Liver (tissue), 9 donors: ENCODE data around the gene UGT2B10. TPM values are rescaled to one million over a fixed set of nuclear protein-coding genes. Genes with fewer than 3 reads are reported as not detected.
"Not testable (repeated sequence)": the region's sequence is repeated elsewhere in the genome, so short reads cannot be mapped to it uniquely, and the experiment has no call there.

ENCODE experiments used
- DNase-seq: peaks from one replicate; pipeline ENCODE4 v3.0.0-alpha.2; 2017; ENCODE audit warnings: low spot score
- H3K27ac ChIP-seq, 2 donors: one replicate each; pipeline ENCODE4 v1.7.0; 2013; ENCODE audit warnings: inconsistent platforms in 2 of 2, low read length in 2 of 2, control low read depth in 1 of 2, low read depth in 1 of 2, mild to moderate bottlenecking in 1 of 2
- H3K27me3 ChIP-seq, 4 donors: one replicate each; pipeline versions ENCODE4 v1.6.1 to v1.7.0; 2013; ENCODE audit warnings: low read length in 3 of 4, inconsistent platforms in 1 of 4, mild to moderate bottlenecking in 1 of 4, moderate library complexity in 1 of 4; ENCODE audit not compliant: control insufficient read depth in 4 of 4, insufficient read depth in 4 of 4
- H3K36me3 ChIP-seq, 4 donors: one replicate each; pipeline versions ENCODE4 v1.6.1 to v1.7.0; 2013; ENCODE audit warnings: low read length in 3 of 4, mild to moderate bottlenecking in 3 of 4, low read depth in 1 of 4, moderate library complexity in 1 of 4; ENCODE audit not compliant: control insufficient read depth in 4 of 4, insufficient read depth in 3 of 4
- H3K4me1 ChIP-seq, 4 donors: one replicate each; pipeline versions ENCODE4 v1.6.1 to v1.7.0; 2013; ENCODE audit warnings: low read length in 3 of 4, mild to moderate bottlenecking in 3 of 4, moderate library complexity in 1 of 4; ENCODE audit not compliant: control insufficient read depth in 4 of 4, insufficient read depth in 4 of 4
- H3K4me3 ChIP-seq, 3 donors: one replicate each; pipeline versions ENCODE4 v1.6.1 to v1.7.0; 2013; ENCODE audit warnings: low read length in 3 of 3, control low read depth in 1 of 3, low read depth in 1 of 3, mild to moderate bottlenecking in 1 of 3
- H3K9ac ChIP-seq, 2 donors: one replicate each; pipeline ENCODE4 v1.7.0; 2013; ENCODE audit warnings: low read length in 2 of 2, mild to moderate bottlenecking in 2 of 2, moderate library complexity in 2 of 2, control low read depth in 1 of 2, low read depth in 1 of 2
- H3K9me3 ChIP-seq, 4 donors: one replicate each; pipeline versions ENCODE4 v1.6.1 to v1.7.0; 2013; ENCODE audit warnings: low read length in 3 of 4; ENCODE audit not compliant: control insufficient read depth in 4 of 4
- EGR1 ChIP-seq, 2 donors: IDR thresholded peaks; 2 replicates each; pipeline ENCODE4 v1.6.1; 2016 to 2018; ENCODE audit warnings: antibody characterized with exemption in 2 of 2, low read depth in 2 of 2
- FOXA1 ChIP-seq: IDR thresholded peaks from 2 replicates; pipeline ENCODE4 v1.6.1; 2016; ENCODE audit warnings: antibody characterized with exemption
- FOXA2 ChIP-seq: IDR thresholded peaks from 2 replicates; pipeline ENCODE4 v1.6.1; 2016; ENCODE audit warnings: antibody characterized with exemption
- HNF4A ChIP-seq, 2 donors: conservative IDR thresholded peaks; 2 replicates each; pipeline ENCODE4 v1.6.1; 2016; ENCODE audit warnings: antibody characterized with exemption in 2 of 2, mild to moderate bottlenecking in 2 of 2
- HNF4G ChIP-seq: IDR thresholded peaks from 2 replicates; pipeline ENCODE4 v1.6.1; 2016; ENCODE audit warnings: antibody characterized with exemption
- JUND ChIP-seq, 2 donors: IDR thresholded peaks; 2 replicates each; pipeline ENCODE4 v1.6.1; 2016; ENCODE audit warnings: antibody characterized with exemption in 2 of 2
- NR2F2 ChIP-seq: IDR thresholded peaks from 2 replicates; pipeline ENCODE4 v1.6.1; 2016; ENCODE audit warnings: antibody characterized with exemption
- RAD21 ChIP-seq, 2 donors: IDR thresholded peaks; 2 replicates each; pipeline ENCODE4 v1.6.1; 2016; ENCODE audit warnings: antibody characterized with exemption in 2 of 2, mild to moderate bottlenecking in 2 of 2
- RXRA ChIP-seq, 2 donors: IDR thresholded peaks; 2 replicates each; pipeline ENCODE4 v1.6.1; 2017 to 2018; ENCODE audit warnings: antibody characterized with exemption in 2 of 2, mild to moderate bottlenecking in 1 of 2
- SP1 ChIP-seq: IDR thresholded peaks from 2 replicates; pipeline ENCODE4 v1.6.1; 2018; ENCODE audit warnings: antibody characterized with exemption, mild to moderate bottlenecking
- TAF1 ChIP-seq: conservative IDR thresholded peaks from 2 replicates; pipeline ENCODE4 v1.6.1; 2016; ENCODE audit warnings: antibody characterized with exemption, mild to moderate bottlenecking
- YY1 ChIP-seq: IDR thresholded peaks from 2 replicates; pipeline ENCODE4 v1.6.1; 2016; ENCODE audit warnings: antibody characterized with exemption, mild to moderate bottlenecking
- WGBS: extraction: QIAGEN DNeasy Blood & Tissue Kit; methylation state at CpG from one replicate; pipeline ENCODE4 v1.1.7; 2013; 5-methylcytosine and 5-hydroxymethylcytosine counted together
- polyA plus RNA-seq, 2 donors: library from polyadenylated mRNA; stranded (reverse) in 1 of 2; unstranded in 1 of 2; fragments of 200-250 nt in 1 of 2; fragments of >200 nt in 1 of 2; fragmentation: Nextera tagmentation in 1 of 2; extraction: Ambion mirVana in 1 of 2; gene quantifications; one replicate each; pipeline versions ENCODE4 v1.2.1 to v1.2.3, GENCODE V29; 2013 to 2015
- total RNA-seq, 2 donors: library from RNA; depleted of rRNA; stranded (reverse); fragments of >200 nt; gene quantifications; one replicate each; pipeline ENCODE4 v1.2.3, GENCODE V29; 2014
- TF ChIP-seq, protein P1 (sequence below): IDR thresholded peaks from 2 replicates; pipeline ENCODE4 v1.6.1; 2016; ENCODE audit warnings: antibody characterized with exemption
- TF ChIP-seq, protein P2 (sequence below): IDR thresholded peaks from 2 replicates; pipeline ENCODE4 v1.6.1; 2016; ENCODE audit warnings: antibody characterized with exemption
- TF ChIP-seq, protein P3 (sequence below): IDR thresholded peaks from 2 replicates; pipeline ENCODE4 v1.6.1; 2016; ENCODE audit warnings: antibody characterized with exemption
- TF ChIP-seq, protein P4 (sequence below): fragments of 150-350 bp; IDR thresholded peaks from 2 replicates; pipeline ENCODE4 v1.5.1; 2017; ENCODE audit warnings: improper control_type of control experiment, low read depth, low read length; ENCODE audit not compliant: missing input control
- donor health status: healthy.
- donor health status: healthy.
- donor health status: healthy.
- donor health status: healthy.
- donor health status: healthy.

The UGT2B10 gene
- total RNA-seq = 100 to 1,000 TPM; 122 to 139 TPM
- 100 to 1,000 TPM in 1 of 2 donors, 10 to 100 TPM in 1; 15.3 to 108 TPM for polyA plus RNA-seq

DNA sequence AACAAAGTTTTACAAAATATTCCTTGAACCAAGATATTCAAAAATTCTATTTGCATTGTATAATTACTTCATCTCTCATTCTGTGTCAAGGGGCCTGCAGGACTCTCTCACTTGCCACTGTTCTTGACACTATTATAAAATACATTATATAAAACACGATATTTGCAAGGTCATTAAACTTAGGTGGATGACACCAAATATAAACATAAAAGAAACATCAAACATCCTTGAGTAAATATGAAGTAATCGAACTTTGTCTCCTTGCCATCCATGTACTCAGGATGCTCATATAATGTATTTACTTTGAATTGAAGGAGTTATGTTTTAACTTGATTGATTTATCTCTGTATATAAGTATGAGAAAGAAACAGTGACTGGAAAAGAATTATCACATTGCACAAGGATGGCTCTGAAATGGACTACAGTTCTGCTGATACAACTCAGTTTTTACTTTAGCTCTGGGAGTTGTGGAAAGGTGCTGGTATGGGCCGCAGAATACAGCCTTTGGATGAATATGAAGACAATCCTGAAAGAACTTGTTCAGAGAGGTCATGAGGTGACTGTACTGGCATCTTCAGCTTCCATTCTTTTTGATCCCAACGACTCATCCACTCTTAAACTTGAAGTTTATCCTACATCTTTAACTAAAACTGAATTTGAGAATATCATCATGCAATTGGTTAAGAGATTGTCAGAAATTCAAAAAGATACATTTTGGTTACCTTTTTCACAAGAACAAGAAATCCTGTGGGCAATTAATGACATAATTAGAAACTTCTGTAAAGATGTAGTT, at the start of gene UGT2B10:
Gene UGT2B10 (plus strand): TSS at position 378 of the 793 bp plus-strand sequence. CDS start 26 bp downstream, at position 404.
- H3K36me3 ChIP-seq, DNase-seq, H3K27me3 ChIP-seq, H3K9me3 ChIP-seq: not testable (repeated sequence)
- Histone ChIP-seq H3K4me1 (peaks cover 1 to 10% (median 6%) of the 10 kb centered on the region in 4 donors), H3K9ac (peak within 1 kb of the TSS; percentile 47 to 84), H3K4me3 (peak within 1 kb of the TSS in 2 of 3 donors; percentile 29 to 60), H3K27ac (peak within 1 kb of the TSS; percentile 18 to 50)
- WGBS = 24% methylated on average over 4 of the region's 4 CpGs
- TF ChIP-seq RAD21 (IDR thresholded peaks at IDR 0.05) (peak; percentile 45 to 46), HNF4A (conservative IDR thresholded peaks at IDR 0.05) (peak; percentile 69 to 70), JUND (IDR thresholded peaks at IDR 0.05) (peak in 1 of 2 donors; percentile 21), RXRA (IDR thresholded peaks at IDR 0.05) (peak; percentile 89 to 92), FOXA2 (peak; percentile 86), YY1 (peak; percentile 37), SP1 (peak; percentile 24)
- TF ChIP-seq, protein P1, sequence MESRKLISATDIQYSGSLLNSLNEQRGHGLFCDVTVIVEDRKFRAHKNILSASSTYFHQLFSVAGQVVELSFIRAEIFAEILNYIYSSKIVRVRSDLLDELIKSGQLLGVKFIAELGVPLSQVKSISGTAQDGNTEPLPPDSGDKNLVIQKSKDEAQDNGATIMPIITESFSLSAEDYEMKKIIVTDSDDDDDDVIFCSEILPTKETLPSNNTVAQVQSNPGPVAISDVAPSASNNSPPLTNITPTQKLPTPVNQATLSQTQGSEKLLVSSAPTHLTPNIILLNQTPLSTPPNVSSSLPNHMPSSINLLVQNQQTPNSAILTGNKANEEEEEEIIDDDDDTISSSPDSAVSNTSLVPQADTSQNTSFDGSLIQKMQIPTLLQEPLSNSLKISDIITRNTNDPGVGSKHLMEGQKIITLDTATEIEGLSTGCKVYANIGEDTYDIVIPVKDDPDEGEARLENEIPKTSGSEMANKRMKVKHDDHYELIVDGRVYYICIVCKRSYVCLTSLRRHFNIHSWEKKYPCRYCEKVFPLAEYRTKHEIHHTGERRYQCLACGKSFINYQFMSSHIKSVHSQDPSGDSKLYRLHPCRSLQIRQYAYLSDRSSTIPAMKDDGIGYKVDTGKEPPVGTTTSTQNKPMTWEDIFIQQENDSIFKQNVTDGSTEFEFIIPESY = peak; percentile 38

DNA sequence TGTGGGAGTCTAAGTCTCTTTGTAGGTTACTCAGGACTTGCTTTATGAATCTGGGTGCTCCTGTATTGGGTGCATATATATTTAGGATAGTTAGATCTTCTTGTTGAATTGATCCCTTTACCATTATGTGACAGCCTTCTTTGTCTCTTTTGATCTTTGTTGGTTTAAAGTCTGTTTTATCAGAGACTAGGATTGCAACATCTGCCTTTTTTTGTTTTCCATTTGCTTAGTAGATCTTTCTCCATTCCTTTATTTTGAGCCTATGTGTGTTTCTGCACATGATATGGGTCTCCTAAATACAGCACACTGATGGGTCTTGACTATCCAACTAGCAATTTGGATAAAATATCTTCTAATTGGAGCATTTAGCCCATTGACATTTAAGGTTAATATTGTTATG, 44.0 kb upstream of the UGT2B10 start:
- not testable (repeated sequence) for H3K36me3 ChIP-seq, H3K27me3 ChIP-seq, H3K27ac ChIP-seq, H3K9ac ChIP-seq, DNase-seq, H3K4me1 ChIP-seq, H3K4me3 ChIP-seq, H3K9me3 ChIP-seq
- TF ChIP-seq YY1 (peak; percentile 23), HNF4A (conservative IDR thresholded peaks at IDR 0.05) (peak; percentile 33 to 41)

DNA sequence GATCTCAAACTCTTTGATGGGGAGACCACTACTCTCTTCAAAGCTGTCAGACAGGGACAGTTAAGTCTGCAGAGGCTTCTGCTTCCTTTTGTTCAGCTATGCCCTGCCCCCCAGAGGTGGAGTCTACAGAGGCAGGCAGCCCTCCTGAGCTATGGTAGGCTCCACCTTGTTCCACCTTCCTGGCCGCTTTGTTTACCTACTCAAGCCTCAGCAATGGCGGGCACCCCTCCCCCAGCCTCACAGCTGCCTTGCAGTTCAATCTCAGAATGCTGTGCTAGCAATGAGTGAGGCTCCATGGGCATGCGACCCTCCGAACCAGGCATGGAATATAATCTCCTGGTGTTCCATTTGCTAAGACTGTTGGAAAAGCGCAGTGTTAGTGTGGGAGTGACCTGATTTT, 42.1 kb upstream of the UGT2B10 start:
- WGBS = 74% methylated on average over 5 of the region's 5 CpGs
- no peak for TF ChIP-seq FOXA1
- TF ChIP-seq HNF4A (conservative IDR thresholded peaks at IDR 0.05) = no peak
- TF ChIP-seq TAF1 = no peak
- TF ChIP-seq NR2F2 = no peak
- no peak for TF ChIP-seq RAD21 (IDR thresholded peaks at IDR 0.05)
- no peak for TF ChIP-seq JUND (IDR thresholded peaks at IDR 0.05)
- TF ChIP-seq HNF4G = no peak
- TF ChIP-seq, protein P2, sequence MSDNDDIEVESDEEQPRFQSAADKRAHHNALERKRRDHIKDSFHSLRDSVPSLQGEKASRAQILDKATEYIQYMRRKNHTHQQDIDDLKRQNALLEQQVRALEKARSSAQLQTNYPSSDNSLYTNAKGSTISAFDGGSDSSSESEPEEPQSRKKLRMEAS = no peak
- no peak for TF ChIP-seq RXRA (IDR thresholded peaks at IDR 0.05)
- no peak for TF ChIP-seq SP1
- TF ChIP-seq, protein P3, sequence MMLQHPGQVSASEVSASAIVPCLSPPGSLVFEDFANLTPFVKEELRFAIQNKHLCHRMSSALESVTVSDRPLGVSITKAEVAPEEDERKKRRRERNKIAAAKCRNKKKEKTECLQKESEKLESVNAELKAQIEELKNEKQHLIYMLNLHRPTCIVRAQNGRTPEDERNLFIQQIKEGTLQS = no peak
- TF ChIP-seq, protein P1 = no peak
- TF ChIP-seq EGR1 (IDR thresholded peaks at IDR 0.05; ENCODE audit: low read depth in 2 of 2) = no peak
- TF ChIP-seq, protein P4, sequence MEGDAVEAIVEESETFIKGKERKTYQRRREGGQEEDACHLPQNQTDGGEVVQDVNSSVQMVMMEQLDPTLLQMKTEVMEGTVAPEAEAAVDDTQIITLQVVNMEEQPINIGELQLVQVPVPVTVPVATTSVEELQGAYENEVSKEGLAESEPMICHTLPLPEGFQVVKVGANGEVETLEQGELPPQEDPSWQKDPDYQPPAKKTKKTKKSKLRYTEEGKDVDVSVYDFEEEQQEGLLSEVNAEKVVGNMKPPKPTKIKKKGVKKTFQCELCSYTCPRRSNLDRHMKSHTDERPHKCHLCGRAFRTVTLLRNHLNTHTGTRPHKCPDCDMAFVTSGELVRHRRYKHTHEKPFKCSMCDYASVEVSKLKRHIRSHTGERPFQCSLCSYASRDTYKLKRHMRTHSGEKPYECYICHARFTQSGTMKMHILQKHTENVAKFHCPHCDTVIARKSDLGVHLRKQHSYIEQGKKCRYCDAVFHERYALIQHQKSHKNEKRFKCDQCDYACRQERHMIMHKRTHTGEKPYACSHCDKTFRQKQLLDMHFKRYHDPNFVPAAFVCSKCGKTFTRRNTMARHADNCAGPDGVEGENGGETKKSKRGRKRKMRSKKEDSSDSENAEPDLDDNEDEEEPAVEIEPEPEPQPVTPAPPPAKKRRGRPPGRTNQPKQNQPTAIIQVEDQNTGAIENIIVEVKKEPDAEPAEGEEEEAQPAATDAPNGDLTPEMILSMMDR = no peak

More for the DNA sequence above, 42.1 kb upstream of the UGT2B10 start:
- Histone ChIP-seq H3K36me3 (no peaks in the 10 kb centered on the region), H3K4me3 (no peak overlapping the region), H3K27me3 (no peaks in the 10 kb centered on the region), H3K27ac (no peak overlapping the region), H3K9me3 (no peaks in the 10 kb centered on the region), H3K9ac (no peak overlapping the region), H3K4me1 (peaks cover 0 to 4% (median 0%) of the 10 kb centered on the region in 4 donors)
- no peak for DNase-seq
